MCF 10A (cell line): ENCODE data around the gene GLT6D1. TPM values are rescaled to one million over a fixed set of nuclear protein-coding genes. Genes with fewer than 3 reads are reported as not detected.

Source experiments
- BruUV-seq: library from RNA; stranded (reverse); fragments of 400-500 nt; replicated peaks from 2 replicates; lab custom pipeline; 2021; lab: Mats Ljungman, UMichigan
- CTCF ChIA-PET: fragments of 300-600 bp; sonication (Branson Sonifier 250); formaldehyde crosslinking; extraction: SDS; loops from one replicate; lab custom pipeline; 2021; ENCODE audit warnings: antibody characterized with exemption, inconsistent platforms; lab: Yijun Ruan, JAX
- POLR2A ChIA-PET: fragments of 300-600, 350-650 bp; sonication (Branson Sonifier 250); formaldehyde crosslinking; extraction: SDS; loops from one replicate; lab custom pipeline; 2020; ENCODE audit warnings: antibody characterized with exemption, inconsistent platforms; lab: Yijun Ruan, JAX
- DNase-seq: peaks from one replicate; pipeline ENCODE4 v3.0.0-alpha.2; 2018; ENCODE audit not compliant: unreplicated experiment
- H3K27ac Mint-ChIP-seq: one replicate; pipeline ENCODE4 v1.8.0; 2022; ENCODE audit warnings: mild to moderate bottlenecking, low read depth, mixed read lengths; ENCODE audit not compliant: unreplicated experiment
- H3K27me3 Mint-ChIP-seq: one replicate; pipeline ENCODE4 v1.8.0; 2022; ENCODE audit warnings: mixed read lengths; ENCODE audit not compliant: insufficient read depth, unreplicated experiment
- H3K36me3 Mint-ChIP-seq: one replicate; pipeline ENCODE4 v1.8.0; 2022; ENCODE audit warnings: mild to moderate bottlenecking, moderate library complexity, mixed read lengths; ENCODE audit not compliant: insufficient read depth, unreplicated experiment
- H3K4me1 Mint-ChIP-seq: one replicate; pipeline ENCODE4 v1.8.0; 2022; ENCODE audit warnings: mixed read lengths; ENCODE audit not compliant: insufficient read depth, unreplicated experiment
- H3K4me3 Mint-ChIP-seq: one replicate; pipeline ENCODE4 v1.8.0; 2022; ENCODE audit warnings: mild to moderate bottlenecking, moderate library complexity, mixed read lengths; ENCODE audit not compliant: unreplicated experiment
- H3K9me3 Mint-ChIP-seq: one replicate; pipeline ENCODE4 v1.8.0; 2022; ENCODE audit warnings: mixed read lengths; ENCODE audit not compliant: unreplicated experiment
- intact Hi-C: fragments of 100-400 bp; cut with micrococcal nuclease; formaldehyde crosslinking; loops from 2 replicates; pipeline ENCODE4 v1.14.1; 2022
- total RNA-seq: library from RNA; stranded (reverse); gene quantifications from 2 replicates; pipeline ENCODE4 v1.2.3, GENCODE V29; 2022
- TF ChIP-seq, protein P1 (sequence below): fragments of 200-600 bp; IDR thresholded peaks from one replicate; pipeline ENCODE4 v1.8.0; 2022; ENCODE audit warnings: antibody characterized with exemption, mild to moderate bottlenecking; ENCODE audit not compliant: unreplicated experiment

GLT6D1 gene
- total RNA-seq, 1 experiment from 2014 or later: not detected

DNA sequence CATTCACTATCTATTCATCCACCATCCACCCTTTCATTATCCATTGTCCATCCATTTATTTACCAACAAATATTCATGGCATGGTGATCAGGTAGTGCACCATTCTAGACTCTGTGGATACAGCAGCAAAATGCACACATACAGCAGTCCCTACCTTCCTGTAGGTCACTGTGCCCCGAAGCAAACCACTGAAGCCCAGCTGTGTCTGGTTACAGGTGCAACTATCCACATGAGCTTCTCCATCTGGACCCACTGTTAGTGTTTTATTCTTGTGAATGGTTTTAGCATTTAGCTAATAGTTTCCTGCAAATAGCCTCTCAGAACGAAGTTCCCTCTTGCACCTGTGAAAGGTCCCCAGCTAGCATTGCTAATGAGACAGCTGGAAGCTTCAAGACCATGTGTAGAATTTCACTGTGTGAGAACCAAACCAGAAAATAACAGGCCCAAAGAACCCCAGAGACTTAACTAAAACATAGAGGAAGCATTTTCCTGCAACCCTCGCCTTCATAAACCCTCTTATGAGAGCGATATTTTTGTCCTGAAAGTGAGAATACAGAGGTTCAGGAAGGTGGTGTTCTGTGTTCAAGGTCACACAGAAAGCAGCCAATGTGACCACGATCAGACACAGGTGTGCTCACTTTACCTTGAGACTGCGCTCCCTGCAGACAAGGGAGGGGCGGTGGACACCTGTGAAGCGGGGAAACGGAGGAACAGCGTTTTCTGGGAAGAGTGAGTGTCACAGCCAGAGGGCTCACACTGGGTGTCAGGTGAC, 59.3 kb downstream of the GLT6D1 start:
- H3K27ac Mint-ChIP-seq: no peak overlapping the region
- no TSS peak for BruUV-seq
- no peaks in the 10 kb centered on the region for H3K36me3 Mint-ChIP-seq
- H3K27me3 Mint-ChIP-seq: no peaks in the 10 kb centered on the region
- no peak overlapping the region for H3K4me3 Mint-ChIP-seq
- DNase-seq: no peak
- intact Hi-C loops: no loop called here
- ChIA-PET CTCF (interaction anchor here (1.5 kb wide), 1 partner anchor 9 kb away, joined by 3 read pairs; no protein-coding TSS in a partner anchor), POLR2A (interaction anchor here (0.6 kb wide), 1 partner anchor 862 kb away, joined by 3 read pairs; no protein-coding TSS in a partner anchor)
- TF ChIP-seq, protein P1, sequence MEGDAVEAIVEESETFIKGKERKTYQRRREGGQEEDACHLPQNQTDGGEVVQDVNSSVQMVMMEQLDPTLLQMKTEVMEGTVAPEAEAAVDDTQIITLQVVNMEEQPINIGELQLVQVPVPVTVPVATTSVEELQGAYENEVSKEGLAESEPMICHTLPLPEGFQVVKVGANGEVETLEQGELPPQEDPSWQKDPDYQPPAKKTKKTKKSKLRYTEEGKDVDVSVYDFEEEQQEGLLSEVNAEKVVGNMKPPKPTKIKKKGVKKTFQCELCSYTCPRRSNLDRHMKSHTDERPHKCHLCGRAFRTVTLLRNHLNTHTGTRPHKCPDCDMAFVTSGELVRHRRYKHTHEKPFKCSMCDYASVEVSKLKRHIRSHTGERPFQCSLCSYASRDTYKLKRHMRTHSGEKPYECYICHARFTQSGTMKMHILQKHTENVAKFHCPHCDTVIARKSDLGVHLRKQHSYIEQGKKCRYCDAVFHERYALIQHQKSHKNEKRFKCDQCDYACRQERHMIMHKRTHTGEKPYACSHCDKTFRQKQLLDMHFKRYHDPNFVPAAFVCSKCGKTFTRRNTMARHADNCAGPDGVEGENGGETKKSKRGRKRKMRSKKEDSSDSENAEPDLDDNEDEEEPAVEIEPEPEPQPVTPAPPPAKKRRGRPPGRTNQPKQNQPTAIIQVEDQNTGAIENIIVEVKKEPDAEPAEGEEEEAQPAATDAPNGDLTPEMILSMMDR: no peak
- H3K9me3 Mint-ChIP-seq: no peaks in the 10 kb centered on the region
- no peaks in the 10 kb centered on the region for H3K4me1 Mint-ChIP-seq

DNA sequence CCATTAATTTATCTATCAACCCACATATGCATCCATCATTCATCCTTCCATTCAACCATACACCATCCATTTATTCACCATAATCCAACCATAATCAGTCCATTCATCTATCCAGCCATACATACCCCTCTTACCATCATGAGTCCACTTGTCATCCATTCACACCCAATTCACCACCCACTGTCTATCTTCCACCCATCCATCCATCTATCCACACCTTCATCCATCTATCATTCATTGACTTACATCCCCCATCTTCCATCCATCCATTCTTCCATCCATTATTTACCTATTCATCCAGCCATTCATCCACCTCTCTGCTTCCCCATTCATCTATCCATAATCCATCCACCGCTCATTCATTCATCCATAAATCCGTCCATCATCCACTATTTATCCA, 60.0 kb downstream of the GLT6D1 start:
- TF ChIP-seq, protein P1: no peak
- POLR2A ChIA-PET: no interaction called here
- H3K36me3 Mint-ChIP-seq: no peaks in the 10 kb centered on the region
- BruUV-seq: no TSS peak
- no peaks in the 10 kb centered on the region for H3K4me1 Mint-ChIP-seq
- H3K9me3 Mint-ChIP-seq: no peaks in the 10 kb centered on the region
- no peak overlapping the region for H3K4me3 Mint-ChIP-seq
- no peak overlapping the region for H3K27ac Mint-ChIP-seq
- intact Hi-C loops: no loop called here
- no peaks in the 10 kb centered on the region for H3K27me3 Mint-ChIP-seq
- no peak for DNase-seq
- CTCF ChIA-PET: no interaction called here

DNA sequence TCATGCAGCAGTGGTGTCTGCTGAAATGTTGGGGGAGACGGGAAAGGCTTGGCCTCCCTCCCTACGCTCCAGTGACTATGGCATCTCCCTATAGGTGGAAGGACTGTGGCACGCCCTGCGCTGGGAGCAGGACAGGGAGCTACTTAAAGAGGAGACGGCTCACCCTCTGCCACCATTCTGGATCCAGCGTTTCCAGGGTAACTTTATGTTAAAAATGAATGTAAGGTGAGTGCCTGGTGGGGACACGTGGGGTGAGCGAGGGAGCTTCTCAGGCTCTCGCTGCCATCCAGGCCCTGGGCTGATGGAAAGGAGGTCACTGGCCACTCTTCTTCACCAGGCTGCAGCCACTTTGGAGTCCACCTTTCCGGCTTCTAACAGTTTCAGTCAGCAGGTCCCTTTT, 62.1 kb downstream of the GLT6D1 start:
- DNase-seq: no peak
- Mint-ChIP-seq H3K36me3 (no peaks in the 10 kb centered on the region), H3K27me3 (no peaks in the 10 kb centered on the region), H3K9me3 (no peaks in the 10 kb centered on the region), H3K27ac (no peak overlapping the region), H3K4me3 (no peak overlapping the region), H3K4me1 (no peaks in the 10 kb centered on the region)
- ChIA-PET CTCF (no interaction called here), POLR2A (no interaction called here)
- BruUV-seq: no TSS peak
- TF ChIP-seq, protein P1: no peak
- intact Hi-C loops: no loop called here

DNA sequence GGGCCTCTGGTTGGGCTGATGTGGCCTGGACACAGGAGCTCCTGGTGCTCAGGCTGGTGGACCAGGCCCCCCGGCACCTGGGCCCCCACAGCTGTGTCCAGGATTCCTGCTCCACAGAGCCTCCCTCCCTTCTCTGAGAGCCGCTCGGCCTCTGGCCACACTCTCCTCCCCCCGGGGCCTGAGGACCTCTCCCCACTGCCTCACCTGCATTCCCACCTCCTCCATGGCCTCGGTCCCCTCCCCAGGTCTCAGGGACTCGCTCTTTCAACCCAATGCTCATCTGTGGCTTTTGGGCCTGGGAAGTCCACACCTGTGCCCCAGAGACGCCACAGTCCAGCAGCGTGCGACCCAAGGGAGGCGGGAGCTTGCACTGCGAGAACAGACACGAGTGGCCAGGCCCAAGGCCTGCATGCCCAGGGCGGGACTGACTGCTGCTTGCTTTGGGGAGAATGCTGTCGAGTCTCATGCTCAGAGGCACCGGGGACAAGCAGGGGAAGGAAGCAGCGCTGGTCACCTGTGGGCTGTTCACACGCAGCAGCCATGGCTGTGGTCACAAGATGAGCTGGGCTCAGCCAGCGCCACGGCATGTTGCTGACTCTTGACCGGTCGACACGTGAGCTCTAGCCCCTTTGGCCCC, 63.2 kb downstream of the GLT6D1 start:
- no peak for DNase-seq
- CTCF ChIA-PET: interaction anchor here (0.6 kb wide), 1 partner anchor 133 kb away, joined by 3 read pairs; no protein-coding TSS in a partner anchor
- BruUV-seq: no TSS peak
- TF ChIP-seq, protein P1: no peak
- H3K4me3 Mint-ChIP-seq: no peak overlapping the region
- intact Hi-C loops: no loop called here
- H3K9me3 Mint-ChIP-seq: no peaks in the 10 kb centered on the region
- no peaks in the 10 kb centered on the region for H3K27me3 Mint-ChIP-seq
- H3K27ac Mint-ChIP-seq: no peak overlapping the region
- H3K4me1 Mint-ChIP-seq: no peaks in the 10 kb centered on the region
- POLR2A ChIA-PET: no interaction called here
- no peaks in the 10 kb centered on the region for H3K36me3 Mint-ChIP-seq
